IPS-20b (cell line): ENCODE data around the gene HDAC9.

Experiments
- H3K27ac ChIP-seq: one replicate; pipeline ENCODE4 v1.5.1; 2013; ENCODE audit warnings: low read length
- H3K27me3 ChIP-seq: 2 replicates; pipeline ENCODE4 v1.6.1; 2013; ENCODE audit warnings: mild to moderate bottlenecking, low read length, inconsistent platforms; ENCODE audit not compliant: insufficient read depth
- H3K36me3 ChIP-seq: 2 replicates; pipeline ENCODE4 v1.6.1; 2013; ENCODE audit warnings: low read depth, mild to moderate bottlenecking, inconsistent platforms, low read length, moderate library complexity; ENCODE audit not compliant: insufficient read depth
- H3K4me1 ChIP-seq: 2 replicates; pipeline ENCODE4 v1.6.1; 2013; ENCODE audit warnings: mild to moderate bottlenecking, control low read depth, inconsistent platforms, low read length, moderate library complexity; ENCODE audit not compliant: insufficient read depth
- H3K4me3 ChIP-seq: 2 replicates; pipeline ENCODE4 v1.5.1; 2013; ENCODE audit warnings: mild to moderate bottlenecking, low read length, inconsistent platforms
- H3K9ac ChIP-seq: 2 replicates; pipeline ENCODE4 v1.6.1; 2013; ENCODE audit warnings: low read depth, mild to moderate bottlenecking, inconsistent platforms, low read length, moderate library complexity
- H3K9me3 ChIP-seq: 2 replicates; pipeline ENCODE4 v1.6.1; 2013; ENCODE audit warnings: mild to moderate bottlenecking, low read depth, low read length, inconsistent platforms; ENCODE audit not compliant: insufficient read depth

HDAC9 gene

DNA sequence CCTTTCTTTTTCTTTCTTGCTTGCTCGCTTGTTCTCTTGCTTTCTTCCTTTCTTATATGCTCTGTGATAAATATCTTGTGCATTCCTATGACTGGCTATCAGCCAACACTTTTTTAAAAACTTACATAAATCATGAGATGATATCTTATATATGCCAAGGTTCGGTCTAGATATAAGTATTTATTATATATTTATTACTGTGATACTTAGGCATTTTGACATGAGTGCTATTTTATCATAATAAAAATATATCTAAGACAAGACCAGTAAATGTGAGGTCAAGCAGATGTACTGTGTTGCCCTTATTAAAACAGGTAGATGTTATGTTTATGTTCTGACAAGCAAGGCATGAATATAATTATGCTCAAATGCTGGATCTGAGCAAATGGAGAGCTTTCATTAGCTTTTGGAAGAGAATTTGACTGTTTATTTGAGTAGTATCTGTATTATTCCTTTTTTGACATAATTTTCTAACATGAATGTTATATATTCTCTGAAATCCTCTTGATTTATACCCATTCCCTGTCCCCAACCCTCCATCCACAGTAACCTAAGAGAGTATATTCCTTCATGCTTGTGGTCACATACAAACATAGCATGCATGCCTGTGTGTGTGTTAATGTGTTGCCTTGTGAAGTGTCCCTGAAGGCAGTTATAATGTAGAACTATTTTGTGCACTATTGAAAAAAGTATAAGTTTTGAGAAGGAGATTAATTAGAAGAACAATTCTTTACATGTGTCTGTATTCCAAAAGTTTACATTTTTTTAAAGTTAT is 158.0 kb downstream of the HDAC9 start:
- Histone ChIP-seq H3K4me3 (no peak overlapping the region), H3K36me3 (peaks cover 12% of the 10 kb centered on the region), H3K4me1 (no peaks in the 10 kb centered on the region; the same call in 1 of the 2 replicates), H3K9me3 (no peaks in the 10 kb centered on the region), H3K27me3 (no peaks in the 10 kb centered on the region), H3K9ac (no peak overlapping the region), H3K27ac (no peak overlapping the region)

- H3K27me3 ChIP-seq: no peaks in the 10 kb centered on the region
- no peaks in the 10 kb centered on the region; the same call in 1 of the 2 replicates for H3K4me1 ChIP-seq
- H3K36me3 ChIP-seq: peaks cover under 1% of the 10 kb centered on the region; the same call in 1 of the 2 replicates
- H3K4me3 ChIP-seq: no peak overlapping the region
- no peak overlapping the region for H3K9ac ChIP-seq
- no peak overlapping the region for H3K27ac ChIP-seq
- H3K9me3 ChIP-seq: no peaks in the 10 kb centered on the region
These were observed 159.2 kb downstream of the HDAC9 start for GRCh38 chr7:18654709-18655108.

- no peaks in the 10 kb centered on the region for H3K9me3 ChIP-seq
- no peaks in the 10 kb centered on the region; the same call in 1 of the 2 replicates for H3K4me1 ChIP-seq
- no peaks in the 10 kb centered on the region for H3K27me3 ChIP-seq
- H3K36me3 ChIP-seq: no peaks in the 10 kb centered on the region
- H3K27ac ChIP-seq: no peak overlapping the region
- no peak overlapping the region for H3K9ac ChIP-seq
- no peak overlapping the region for H3K4me3 ChIP-seq
These were observed 160.0 kb downstream of the HDAC9 start for GRCh38 chr7:18655506-18655905.

DNA sequence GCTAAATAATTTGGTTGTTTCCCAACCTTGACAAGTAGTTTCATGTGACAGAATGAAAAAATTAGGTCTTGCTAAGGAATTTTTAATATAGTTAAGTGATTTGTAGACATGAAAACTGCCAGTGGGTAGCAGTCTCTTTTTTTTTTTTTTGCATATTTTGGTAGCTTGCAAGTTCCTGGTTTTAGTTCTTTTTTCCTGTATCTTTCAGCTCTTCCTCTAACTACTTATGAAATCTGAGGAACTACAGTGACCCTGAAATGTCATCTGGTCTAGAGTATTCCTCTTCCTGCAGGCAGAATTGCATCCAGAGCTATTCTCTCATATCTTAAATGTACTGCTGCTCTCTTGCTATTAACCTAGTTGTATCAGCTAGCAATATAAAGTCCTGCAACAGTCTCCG is 160.4 kb downstream of the HDAC9 start:
- Histone ChIP-seq H3K27me3 (no peaks in the 10 kb centered on the region), H3K9me3 (no peaks in the 10 kb centered on the region), H3K36me3 (no peaks in the 10 kb centered on the region), H3K9ac (no peak overlapping the region), H3K4me1 (no peaks in the 10 kb centered on the region; the same call in 1 of the 2 replicates), H3K27ac (no peak overlapping the region), H3K4me3 (no peak overlapping the region)

DNA sequence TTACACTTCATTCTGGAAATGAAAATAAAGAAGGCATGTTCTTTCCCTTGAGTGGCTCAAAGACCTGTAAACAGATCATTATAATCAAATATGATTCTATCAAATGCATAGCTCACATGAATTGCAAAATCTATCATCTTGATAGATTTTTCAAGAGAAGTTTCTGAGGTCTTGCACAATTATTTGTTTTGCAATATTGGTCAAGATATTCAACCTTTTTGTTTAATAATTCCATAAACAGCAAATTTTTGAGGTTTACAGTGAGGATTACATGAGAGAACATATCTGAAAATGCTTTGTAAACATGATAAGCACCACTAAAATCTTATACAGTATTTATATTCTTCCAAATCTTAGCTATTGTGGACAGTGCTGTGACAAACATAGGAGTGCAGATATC is 160.8 kb downstream of the HDAC9 start:
- no peak overlapping the region for H3K27ac ChIP-seq
- no peak overlapping the region for H3K9ac ChIP-seq
- H3K4me3 ChIP-seq: no peak overlapping the region
- H3K4me1 ChIP-seq: no peaks in the 10 kb centered on the region; the same call in 1 of the 2 replicates
- no peaks in the 10 kb centered on the region for H3K27me3 ChIP-seq
- no peaks in the 10 kb centered on the region for H3K9me3 ChIP-seq
- no peaks in the 10 kb centered on the region for H3K36me3 ChIP-seq

- Histone ChIP-seq H3K9ac (no peak overlapping the region), H3K9me3 (no peaks in the 10 kb centered on the region), H3K27ac (no peak overlapping the region), H3K4me3 (no peak overlapping the region), H3K27me3 (no peaks in the 10 kb centered on the region), H3K4me1 (no peaks in the 10 kb centered on the region; the same call in 1 of the 2 replicates), H3K36me3 (no peaks in the 10 kb centered on the region)
These were observed 164.2 kb downstream of the HDAC9 start for GRCh38 chr7:18659746-18660145.

DNA sequence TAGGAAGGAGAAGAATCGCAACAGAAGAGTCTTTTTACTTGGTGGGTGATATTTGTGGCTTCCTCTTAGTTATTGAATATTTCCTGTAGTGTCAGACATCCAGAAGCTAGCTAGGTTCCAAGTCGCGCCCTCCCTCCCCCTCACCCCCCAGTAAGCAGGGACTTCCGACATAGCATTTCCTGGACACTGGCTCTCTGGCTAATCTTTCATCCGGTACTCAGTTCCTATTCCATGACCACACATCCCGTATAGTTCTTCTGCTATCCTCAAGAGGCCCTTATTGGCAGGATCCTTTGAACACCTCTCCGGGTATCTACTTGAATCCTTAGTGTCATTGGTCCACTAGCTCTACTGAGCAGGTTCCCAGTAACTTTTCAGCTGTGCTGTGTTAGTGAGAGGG is 167.8 kb downstream of the HDAC9 start:
- Histone ChIP-seq H3K27me3 (no peaks in the 10 kb centered on the region), H3K27ac (no peak overlapping the region), H3K4me1 (no peaks in the 10 kb centered on the region), H3K9me3 (no peaks in the 10 kb centered on the region), H3K4me3 (no peak overlapping the region), H3K36me3 (no peaks in the 10 kb centered on the region), H3K9ac (no peak overlapping the region)

DNA sequence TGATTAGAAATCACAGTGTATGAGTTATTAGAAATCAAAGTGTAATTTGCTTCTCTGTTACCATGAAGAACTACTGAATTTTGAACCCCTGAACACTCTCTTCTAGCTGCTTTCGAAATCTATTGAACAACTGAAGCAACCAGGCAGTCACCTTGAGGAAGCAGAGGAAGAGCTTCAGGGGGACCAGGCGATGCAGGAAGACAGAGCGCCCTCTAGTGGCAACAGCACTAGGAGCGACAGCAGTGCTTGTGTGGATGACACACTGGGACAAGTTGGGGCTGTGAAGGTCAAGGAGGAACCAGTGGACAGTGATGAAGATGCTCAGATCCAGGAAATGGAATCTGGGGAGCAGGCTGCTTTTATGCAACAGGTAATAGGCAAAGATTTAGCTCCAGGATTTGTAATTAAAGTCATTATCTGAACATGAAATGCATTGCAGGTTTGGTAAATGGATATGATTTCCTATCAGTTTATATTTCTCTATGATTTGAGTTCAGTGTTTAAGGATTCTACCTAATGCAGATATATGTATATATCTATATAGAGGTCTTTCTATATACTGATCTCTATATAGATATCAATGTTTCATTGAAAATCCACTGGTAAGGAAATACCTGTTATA is 170.7 kb downstream of the HDAC9 start:
- Histone ChIP-seq H3K36me3 (no peaks in the 10 kb centered on the region), H3K4me3 (no peak overlapping the region)

DNA sequence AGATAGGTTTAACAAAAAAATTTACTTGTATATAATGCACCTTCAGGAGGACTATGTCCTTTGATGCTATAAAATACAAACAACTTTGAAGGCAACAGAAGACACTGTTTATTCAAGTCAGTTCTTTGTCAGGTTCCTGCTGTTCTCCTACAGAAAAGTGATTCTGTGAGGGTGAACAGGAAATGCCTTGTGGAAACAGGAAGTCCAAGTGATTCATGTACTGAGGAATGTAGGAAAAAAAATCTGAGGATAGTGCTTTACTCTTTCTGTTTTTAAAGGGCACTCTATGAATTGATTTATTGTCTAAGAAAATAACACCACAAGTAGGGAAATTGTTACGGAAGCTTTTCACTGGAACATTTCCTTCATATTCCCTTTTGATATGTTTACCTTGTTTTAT is 171.9 kb downstream of the HDAC9 start:
- Histone ChIP-seq H3K27me3 (no peaks in the 10 kb centered on the region), H3K36me3 (no peaks in the 10 kb centered on the region), H3K27ac (no peak overlapping the region), H3K4me3 (no peak overlapping the region), H3K9ac (no peak overlapping the region), H3K4me1 (no peaks in the 10 kb centered on the region), H3K9me3 (no peaks in the 10 kb centered on the region)

More for the DNA sequence above, 170.7 kb downstream of the HDAC9 start:
- Histone ChIP-seq H3K4me1 (no peaks in the 10 kb centered on the region), H3K27ac (no peak overlapping the region), H3K9me3 (no peaks in the 10 kb centered on the region), H3K27me3 (no peaks in the 10 kb centered on the region), H3K9ac (no peak overlapping the region)

DNA sequence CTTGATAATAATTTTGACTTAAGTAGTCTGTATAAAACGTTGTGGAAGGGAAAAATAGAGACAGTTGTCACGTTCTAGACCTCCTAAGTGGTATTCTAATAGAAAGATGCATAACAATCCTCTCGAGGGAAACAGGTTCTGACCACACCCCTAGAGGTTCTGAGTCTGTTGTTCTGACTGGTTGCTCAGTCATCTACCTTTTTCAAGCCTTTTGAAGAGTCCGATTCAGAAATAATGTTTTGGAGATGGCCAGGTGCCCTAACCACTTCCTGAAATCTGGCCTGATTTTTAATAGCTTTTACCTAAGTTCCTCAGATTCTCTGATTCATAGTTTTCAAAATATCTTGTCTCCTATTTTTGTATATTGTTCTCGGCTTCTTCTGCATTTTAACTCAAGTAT is 175.6 kb downstream of the HDAC9 start:
- H3K4me3 ChIP-seq: no peak overlapping the region
- H3K9ac ChIP-seq: no peak overlapping the region
- H3K9me3 ChIP-seq: no peaks in the 10 kb centered on the region
- no peaks in the 10 kb centered on the region for H3K36me3 ChIP-seq
- H3K27ac ChIP-seq: no peak overlapping the region
- H3K27me3 ChIP-seq: no peaks in the 10 kb centered on the region
- no peaks in the 10 kb centered on the region for H3K4me1 ChIP-seq

DNA sequence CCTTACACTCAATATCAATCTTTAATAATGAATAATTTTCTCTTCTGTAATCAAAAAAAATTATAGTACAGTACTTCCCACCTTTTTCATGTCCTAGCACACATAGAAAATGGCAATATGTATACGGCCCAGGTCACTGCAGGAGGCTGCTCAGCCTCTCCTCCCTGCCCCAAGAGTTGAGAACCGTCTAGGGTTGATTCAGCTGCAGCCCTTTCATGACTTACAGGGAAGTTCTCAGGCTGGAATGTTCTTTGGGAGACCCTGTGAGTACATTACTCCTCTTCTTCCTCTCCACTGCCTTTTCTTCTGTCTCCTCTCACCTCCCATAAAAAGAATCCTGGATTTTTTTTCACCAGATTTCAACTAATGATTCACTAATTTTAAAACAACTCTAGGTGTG is 180.0 kb downstream of the HDAC9 start:
- no peaks in the 10 kb centered on the region for H3K4me1 ChIP-seq
- H3K27ac ChIP-seq: no peak overlapping the region
- no peaks in the 10 kb centered on the region for H3K9me3 ChIP-seq
- no peaks in the 10 kb centered on the region for H3K36me3 ChIP-seq
- H3K4me3 ChIP-seq: no peak overlapping the region
- no peaks in the 10 kb centered on the region for H3K27me3 ChIP-seq
- no peak overlapping the region for H3K9ac ChIP-seq

DNA sequence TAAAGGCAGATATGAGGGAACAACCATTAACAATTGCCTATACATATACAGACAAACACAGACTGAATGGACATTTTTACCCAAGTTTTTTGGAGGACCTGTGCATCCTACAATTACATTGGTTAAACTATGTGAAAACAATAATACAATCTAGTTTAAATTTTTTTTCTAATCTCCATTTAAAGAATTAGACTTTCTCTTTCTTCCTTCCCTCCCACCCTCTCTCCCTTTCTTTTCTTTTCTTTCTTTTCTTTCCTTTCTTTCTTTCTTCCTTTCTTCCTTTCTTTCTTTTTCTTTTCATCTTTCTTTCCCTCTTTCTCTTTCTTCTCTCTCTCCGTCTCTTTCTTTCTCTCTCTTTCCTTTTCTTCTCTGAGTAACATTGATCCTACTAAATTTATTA is 183.7 kb downstream of the HDAC9 start:
- Histone ChIP-seq H3K36me3 (no peaks in the 10 kb centered on the region), H3K4me1 (no peaks in the 10 kb centered on the region), H3K27me3 (no peaks in the 10 kb centered on the region), H3K4me3 (no peak overlapping the region), H3K9ac (no peak overlapping the region), H3K9me3 (no peaks in the 10 kb centered on the region), H3K27ac (no peak overlapping the region)
